ENCODE measurements around the gene PLSCR2. TPM values are rescaled to one million over a fixed set of nuclear protein-coding genes. Genes with fewer than 3 reads are reported as not detected.

The PLSCR2 gene
- total RNA-seq, 1 experiment from 2014 or later, result not detected

- no peaks in the 10 kb centered on the region for H3K36me3 ChIP-seq (ENCODE audit: control insufficient read depth in 1 of 2, insufficient read depth in 2 of 2, low read length in 2 of 2)
- H3K9me2 ChIP-seq (ENCODE audit: insufficient read depth), result peaks cover 3% of the 10 kb centered on the region; the same call in 1 of the 2 replicates
- no peak overlapping the region for H3K9ac ChIP-seq (ENCODE audit: low read length)
- H3K4me1 ChIP-seq (ENCODE audit: control insufficient read depth in 1 of 2, insufficient read depth in 2 of 2, low read length in 2 of 2), result no peaks in the 10 kb centered on the region
- no peak for ATAC-seq
- H3K27me3 ChIP-seq (ENCODE audit: insufficient read depth, low read length), result no peaks in the 10 kb centered on the region
- no peak overlapping the region for H3K4me3 ChIP-seq (replicated peaks in 1 of 2; ENCODE audit: low read depth in 1 of 2, low read length in 2 of 2)
- intact Hi-C loops (cut with micrococcal nuclease), result no loop called here
- ChIA-PET CTCF (no interaction called here), POLR2A (no interaction called here), RAD21 (ENCODE audit: low non-redundant PET in 1 of 2, low total read pairs in 2 of 2, uncharacterized antibody in 2 of 2, unreplicated experiment in 2 of 2) (no interaction called here)
- no peak overlapping the region for H3K4me2 ChIP-seq (ENCODE audit: low read length)
- H3K9me3 ChIP-seq (ENCODE audit: control insufficient read depth in 1 of 2, insufficient read depth in 1 of 2, low read depth in 1 of 2, low read length in 2 of 2), result no peaks in the 10 kb centered on the region
- H3K27ac ChIP-seq (ENCODE audit: low read depth, low read length), result no peak overlapping the region
- DNase-seq (ENCODE audit: low read depth, low spot score), result no peak
- no peak for TF ChIP-seq POLR2A (IDR thresholded peaks at IDR 0.05; ENCODE audit: borderline replicate concordance, extremely low read depth, insufficient read depth, insufficient read length)
- no peak for TF ChIP-seq FOSL1 (IDR thresholded peaks at IDR 0.05; ENCODE audit: low read depth)
- TF ChIP-seq EGR1 (IDR thresholded peaks at IDR 0.05; ENCODE audit: low read depth), result no peak
- no peak for TF ChIP-seq CBX3 (IDR thresholded peaks at IDR 0.05; ENCODE audit: low read depth)
- TF ChIP-seq ZNF274 (IDR thresholded peaks at IDR 0.05; ENCODE audit: low read depth, low read length), result no peak
- TF ChIP-seq SRF (IDR thresholded peaks at IDR 0.05; ENCODE audit: low read depth), result no peak
- TF ChIP-seq JUND (IDR thresholded peaks at IDR 0.05), result no peak
- no peak for TF ChIP-seq MAX (IDR thresholded peaks at IDR 0.05)
- TF ChIP-seq EZH2phosphoT487 (IDR thresholded peaks at IDR 0.05; ENCODE audit: borderline replicate concordance), result no peak
- no peak for TF ChIP-seq CEBPB (IDR thresholded peaks at IDR 0.05; ENCODE audit: low read depth)
- no peak for TF ChIP-seq SIN3A (IDR thresholded peaks at IDR 0.05; ENCODE audit: low read depth)
- TF ChIP-seq TCF7L2 (IDR thresholded peaks at IDR 0.05; ENCODE audit: borderline replicate concordance, extremely low read depth, insufficient read depth, insufficient read length), result no peak
- no peak for TF ChIP-seq ELF1 (IDR thresholded peaks at IDR 0.05; ENCODE audit: borderline replicate concordance, low read depth)
- TF ChIP-seq ZBTB33 (IDR thresholded peaks at IDR 0.05; ENCODE audit: extremely low read depth, insufficient replicate concordance, low read length), result no peak
- no peak for TF ChIP-seq EZH2 (IDR thresholded peaks at IDR 0.05)
- no peak for TF ChIP-seq ZFX (IDR thresholded peaks at IDR 0.05)
- TF ChIP-seq REST (IDR thresholded peaks at IDR 0.05; ENCODE audit: low read depth), result no peak
- no peak for TF ChIP-seq ATF3 (IDR thresholded peaks at IDR 0.05)
- no peak for TF ChIP-seq YY1 (IDR thresholded peaks at IDR 0.05; ENCODE audit: extremely low read depth, insufficient replicate concordance, low read depth, low read length)
- no peak overlapping the region for H2AFZ ChIP-seq (ENCODE audit: low read depth, low read length, poor library complexity, severe bottlenecking)
- BruUV-seq (replicated peaks), result no TSS peak
- H4K20me1 ChIP-seq (ENCODE audit: insufficient read depth), result no peaks in the 10 kb centered on the region
- H3K79me2 ChIP-seq (ENCODE audit: insufficient read depth, low read length), result no peaks in the 10 kb centered on the region
These were observed 23.9 kb upstream of the PLSCR2 start for GRCh38 chr3:146493221-146493620.
